GM19328 (cell line): ENCODE data around the gene ADORA2A.

Source experiments
- ATAC-seq: cut with Tn5 transposase; IDR thresholded peaks from one replicate; pipeline ENCODE4 v1.9.1; 2021; ENCODE audit warnings: mild to moderate bottlenecking, moderate library complexity; ENCODE audit not compliant: unreplicated experiment

ADORA2A gene

DNA sequence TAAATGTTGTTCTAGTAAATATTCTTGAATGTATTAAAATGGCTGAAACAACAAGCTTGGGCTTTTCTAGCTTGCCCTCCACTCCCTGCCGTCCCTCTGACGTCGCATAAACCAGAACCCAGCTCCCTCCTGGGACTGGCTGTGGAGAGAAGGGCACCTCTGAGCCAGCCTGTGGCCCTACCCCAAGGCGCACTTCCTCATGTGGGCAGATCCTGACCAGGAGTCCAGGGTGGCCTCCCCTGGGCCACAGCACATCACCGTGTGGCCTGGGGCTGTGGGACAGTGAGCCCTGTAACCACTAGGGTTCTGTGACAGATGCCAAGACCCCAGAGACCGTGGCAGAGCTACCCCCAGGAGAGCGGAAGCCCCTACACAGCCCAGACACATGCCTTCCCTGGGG lies 10.2 kb upstream of the ADORA2A start:
- ATAC-seq: no peak

DNA sequence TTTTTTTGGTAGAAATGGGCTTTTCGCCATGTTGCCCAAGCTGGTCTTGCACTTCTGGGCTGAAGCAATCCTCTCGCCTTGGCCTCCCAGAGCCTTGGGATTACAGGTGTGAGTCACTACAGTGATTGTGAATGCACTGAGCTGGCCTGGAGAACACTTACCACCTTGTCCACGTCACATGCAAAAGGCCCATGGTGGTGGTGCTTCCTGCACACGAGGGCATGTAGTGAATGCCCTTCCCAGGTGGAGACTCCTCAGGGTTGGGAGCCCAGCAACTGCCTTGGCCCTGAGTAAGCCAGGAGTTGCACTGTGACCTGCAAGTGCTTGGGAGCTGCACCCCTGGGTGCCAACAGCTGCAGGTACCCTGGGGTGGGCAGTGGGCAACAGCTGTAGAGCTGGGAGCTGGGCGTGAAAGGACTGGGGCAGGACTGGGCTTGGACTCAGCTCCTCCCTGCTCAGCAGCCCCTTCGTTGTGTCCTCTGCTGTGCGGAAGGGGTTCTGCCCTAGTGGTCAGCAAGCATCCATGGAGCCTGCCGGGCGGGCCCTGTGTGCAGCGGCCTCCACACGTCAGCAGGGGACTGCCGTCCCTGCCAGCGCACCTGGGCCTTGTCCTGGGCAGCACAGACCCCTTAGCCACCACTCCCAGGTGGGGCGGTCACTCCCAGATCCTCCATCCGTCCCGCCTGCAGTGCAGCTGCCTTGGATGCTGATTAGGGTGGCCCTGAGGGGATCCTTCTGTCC lies 9.3 kb upstream of the ADORA2A start:
- no peak for ATAC-seq

DNA sequence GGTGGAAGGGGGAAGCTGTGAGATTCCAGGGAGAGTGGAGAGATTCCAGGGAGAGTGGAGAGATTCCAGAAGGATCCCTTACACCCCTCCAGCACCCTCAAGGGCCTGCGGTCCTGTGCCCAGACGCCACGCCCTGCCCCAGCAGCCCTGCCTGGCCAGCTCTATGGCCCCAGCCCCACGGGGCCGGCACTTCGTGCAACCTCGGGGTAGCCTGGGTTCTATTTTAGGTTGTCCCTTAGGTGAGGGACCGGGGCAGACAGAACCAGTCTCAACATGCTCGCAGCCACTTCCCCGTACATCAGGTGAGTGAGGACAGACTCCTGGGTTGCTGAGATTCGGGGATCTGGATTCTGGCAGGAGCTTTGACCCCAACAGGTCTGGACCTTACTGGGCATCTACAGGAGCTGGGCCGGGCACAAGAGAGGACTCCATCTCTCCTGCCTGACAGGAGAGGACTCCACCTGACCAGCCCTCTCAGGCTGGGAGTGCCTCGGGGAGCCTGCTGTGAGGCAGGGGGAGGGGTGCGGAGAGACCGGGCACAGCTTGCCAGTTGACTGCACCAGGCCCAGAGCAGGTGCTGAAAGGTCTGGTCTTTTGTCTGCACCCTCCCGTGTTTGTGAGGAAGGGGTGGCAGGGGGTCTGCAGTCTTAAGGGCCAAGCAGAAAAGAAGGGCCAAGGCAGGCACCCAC lies 8.5 kb upstream of the ADORA2A start:
- no peak for ATAC-seq

DNA sequence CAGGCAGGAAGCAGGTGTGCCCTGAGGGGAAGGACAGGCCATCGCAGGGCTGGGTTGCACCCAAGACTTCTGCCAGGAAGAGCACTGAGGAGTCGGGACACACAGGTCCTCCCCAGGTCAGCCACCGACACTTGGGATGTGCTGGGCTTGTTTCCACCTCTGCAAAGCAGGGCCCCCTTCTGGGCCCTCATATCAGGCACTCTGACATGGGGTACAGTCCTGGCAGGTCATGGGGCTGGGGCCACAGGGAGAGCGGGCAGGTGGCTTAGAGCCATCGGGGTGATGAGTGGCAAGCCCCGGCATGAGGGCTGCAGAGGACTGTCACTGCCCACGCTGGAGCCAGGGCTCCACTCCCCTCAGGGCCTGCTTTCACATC lies 7.9 kb upstream of the ADORA2A start:
- no peak for ATAC-seq

DNA sequence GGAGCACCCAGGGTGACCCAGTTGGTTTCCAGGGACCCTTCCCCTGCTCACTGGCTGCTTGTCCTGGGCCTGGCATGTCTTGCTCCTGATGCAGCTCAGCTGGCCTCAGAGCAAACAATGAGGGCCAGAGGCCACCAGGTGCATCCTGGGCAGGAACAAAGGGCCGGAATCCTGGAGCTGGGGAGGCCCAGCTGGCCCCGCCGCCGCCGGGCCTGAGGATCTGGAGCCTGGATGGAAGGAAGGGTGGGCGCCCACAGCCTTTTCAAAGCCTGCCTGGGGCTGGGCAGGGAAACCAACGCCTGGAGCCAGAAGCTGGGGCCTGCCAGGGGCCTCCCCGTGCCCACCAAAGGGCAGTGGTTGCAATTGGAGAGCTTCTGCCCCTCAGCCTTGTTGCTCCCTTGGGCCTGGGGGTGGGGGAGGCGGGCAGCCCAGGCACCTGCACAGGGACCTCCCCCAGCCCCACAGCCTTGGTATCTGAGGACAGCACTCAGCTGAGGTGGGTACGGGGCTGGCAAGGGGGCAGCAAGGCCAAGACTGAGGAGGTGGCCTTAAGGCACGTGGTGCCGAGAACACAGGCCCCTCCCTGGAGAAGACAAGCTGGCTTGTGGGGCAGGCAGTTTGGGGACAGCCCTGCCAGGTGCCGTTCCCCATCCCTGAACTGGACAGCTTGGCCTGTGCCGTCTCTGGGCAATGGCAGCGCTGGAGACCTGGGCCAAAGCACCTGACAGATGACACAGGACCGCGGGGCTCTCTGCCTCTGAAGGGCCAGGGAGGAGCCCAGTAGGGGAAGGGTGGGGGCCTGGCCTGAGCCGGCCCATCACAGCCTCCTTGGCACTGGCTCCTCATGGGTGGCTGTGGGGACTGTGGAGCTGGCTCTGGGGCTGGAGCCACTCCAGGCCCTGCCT lies 7.1 kb upstream of the ADORA2A start:
- ATAC-seq: no peak

DNA sequence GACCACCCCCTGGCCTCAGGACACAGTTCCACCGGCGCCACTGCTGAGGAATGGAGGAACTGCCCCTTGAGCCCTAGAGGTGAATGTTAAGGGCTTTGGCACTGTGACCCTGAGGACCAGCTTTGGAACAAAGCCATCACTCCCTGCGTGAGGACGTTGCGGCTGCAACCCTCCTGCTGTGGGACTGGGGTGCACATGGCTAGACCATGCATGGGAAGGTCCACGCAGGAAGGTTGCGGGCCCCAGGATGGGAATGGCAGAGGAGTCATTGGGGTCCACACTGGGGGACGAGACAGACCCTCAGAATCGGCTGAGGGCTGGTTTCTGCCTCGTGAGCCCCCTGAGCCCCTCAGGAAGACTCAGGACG lies 6.4 kb upstream of the ADORA2A start:
- ATAC-seq: no peak

DNA sequence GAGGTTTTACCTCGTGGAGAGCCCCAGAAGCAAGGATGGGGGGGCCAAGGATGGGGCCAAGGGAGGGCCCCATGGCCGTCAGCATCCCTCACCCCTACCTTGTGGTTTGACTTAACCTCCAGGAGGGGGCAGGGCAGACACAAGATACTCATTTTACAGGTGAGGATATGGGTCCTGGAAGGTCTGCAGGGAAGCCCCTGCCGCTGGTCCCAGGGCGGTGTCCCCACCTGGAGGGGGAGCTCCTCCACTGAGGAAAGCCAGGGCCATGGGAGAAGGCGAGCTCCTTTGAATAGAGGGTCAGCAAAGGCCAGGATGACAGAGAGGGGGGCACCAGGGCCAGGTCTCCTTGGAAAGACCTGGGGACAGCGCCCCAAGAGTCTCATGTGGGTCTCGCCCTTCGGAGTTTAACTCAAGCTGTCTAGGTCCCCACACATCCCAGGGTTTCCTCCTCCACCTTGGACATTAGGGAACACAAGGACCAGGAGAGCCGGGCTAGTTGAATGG lies 5.9 kb upstream of the ADORA2A start:
- ATAC-seq: no peak

DNA sequence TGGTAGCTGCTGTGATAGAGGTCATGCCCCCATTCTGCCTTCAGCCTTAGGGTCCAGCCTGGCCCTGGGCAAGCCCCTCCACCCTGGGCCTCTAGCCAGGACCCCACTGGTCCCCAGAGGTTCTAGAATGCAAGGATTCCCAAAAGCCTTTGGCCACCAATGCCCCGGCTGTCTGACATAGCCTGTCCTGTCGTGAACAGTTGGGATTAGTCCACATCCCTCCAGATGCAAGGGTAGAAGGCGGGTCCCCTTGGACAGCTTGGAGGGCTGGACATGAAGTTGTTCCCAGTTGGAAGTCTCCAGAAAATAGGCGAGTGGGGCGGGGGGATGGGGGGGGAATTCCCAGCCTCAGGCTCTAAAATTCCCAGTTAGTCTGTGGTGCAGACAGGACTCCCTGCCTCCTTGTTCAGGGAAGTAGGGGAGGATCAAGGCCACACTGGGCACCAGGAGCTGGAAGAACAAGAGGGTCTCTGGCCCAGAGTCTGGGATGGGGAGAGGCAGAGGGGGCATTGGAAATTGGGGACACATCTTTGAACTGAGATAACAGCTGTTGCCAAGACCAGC lies 5.2 kb upstream of the ADORA2A start:
- no peak for ATAC-seq

DNA sequence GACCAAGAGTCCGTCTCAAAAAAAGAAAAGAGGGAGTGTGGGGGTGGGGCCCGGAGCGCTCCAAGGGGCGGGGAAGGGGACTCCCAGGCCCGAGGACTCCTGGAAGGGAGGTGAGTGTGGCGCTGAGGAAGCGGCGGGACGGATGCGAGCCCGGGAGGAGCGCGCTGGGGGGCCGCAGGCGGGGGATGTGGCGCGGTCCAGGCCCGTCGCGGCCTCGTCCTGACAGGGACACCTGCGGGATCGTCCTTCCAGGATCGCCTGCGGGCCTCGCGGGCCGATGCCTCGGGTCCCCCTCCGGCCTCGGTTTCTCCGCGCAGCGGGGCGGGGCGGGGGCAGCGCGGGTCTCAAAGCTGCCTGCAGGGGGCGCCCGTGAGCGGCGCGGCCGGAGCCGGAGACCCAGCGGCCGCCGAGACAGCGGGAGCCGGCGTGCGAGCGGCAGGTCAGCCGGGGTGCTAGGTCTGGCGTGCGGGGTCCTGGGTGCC lies 3.8 kb upstream of the ADORA2A start:
- no peak for ATAC-seq

DNA sequence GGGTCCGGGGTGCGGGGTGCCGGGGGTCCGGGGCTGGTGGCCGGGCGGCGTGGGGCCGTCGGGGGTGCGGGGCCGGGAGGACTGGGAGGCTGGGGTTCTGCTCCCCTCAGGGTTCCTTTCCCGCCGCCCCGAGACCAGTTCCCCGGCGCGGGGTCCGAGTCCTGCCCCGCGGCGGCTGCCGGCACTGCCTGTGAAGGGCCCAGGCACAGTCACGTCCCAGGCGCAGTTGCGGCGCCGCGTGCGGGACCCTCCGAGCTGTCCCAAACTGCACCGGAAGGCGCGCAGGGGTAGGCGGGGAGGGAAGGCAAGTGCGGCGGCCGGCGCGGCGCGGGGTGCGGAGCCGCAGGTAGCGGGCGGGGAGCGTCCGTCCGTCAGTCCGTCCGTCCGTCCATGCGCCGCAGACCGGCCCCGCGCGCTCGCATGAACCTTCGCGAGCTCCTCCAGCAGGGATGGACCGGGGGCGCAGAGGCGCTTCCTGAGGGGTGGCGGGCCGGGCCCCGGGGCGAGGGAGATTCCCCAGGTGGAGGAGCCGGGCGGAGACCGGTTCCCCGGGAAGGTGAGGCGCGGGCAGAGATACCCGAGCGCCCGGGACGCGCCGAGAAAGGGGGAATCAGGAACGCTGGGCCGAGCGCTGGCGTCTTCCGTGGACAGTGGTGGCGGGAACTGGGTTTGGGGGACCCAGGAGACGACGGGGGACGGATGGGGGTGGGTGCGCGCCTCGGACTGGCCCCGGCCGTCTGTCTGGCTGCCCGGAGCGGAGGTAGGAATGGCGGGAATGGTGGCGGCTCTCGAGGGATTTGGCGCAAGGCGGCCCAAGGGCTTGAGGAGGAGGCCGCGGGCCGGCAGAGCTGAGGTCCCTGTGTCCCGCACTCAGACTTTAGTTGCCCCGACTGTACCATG lies 3.1 kb upstream of the ADORA2A start:
- ATAC-seq: no peak

DNA sequence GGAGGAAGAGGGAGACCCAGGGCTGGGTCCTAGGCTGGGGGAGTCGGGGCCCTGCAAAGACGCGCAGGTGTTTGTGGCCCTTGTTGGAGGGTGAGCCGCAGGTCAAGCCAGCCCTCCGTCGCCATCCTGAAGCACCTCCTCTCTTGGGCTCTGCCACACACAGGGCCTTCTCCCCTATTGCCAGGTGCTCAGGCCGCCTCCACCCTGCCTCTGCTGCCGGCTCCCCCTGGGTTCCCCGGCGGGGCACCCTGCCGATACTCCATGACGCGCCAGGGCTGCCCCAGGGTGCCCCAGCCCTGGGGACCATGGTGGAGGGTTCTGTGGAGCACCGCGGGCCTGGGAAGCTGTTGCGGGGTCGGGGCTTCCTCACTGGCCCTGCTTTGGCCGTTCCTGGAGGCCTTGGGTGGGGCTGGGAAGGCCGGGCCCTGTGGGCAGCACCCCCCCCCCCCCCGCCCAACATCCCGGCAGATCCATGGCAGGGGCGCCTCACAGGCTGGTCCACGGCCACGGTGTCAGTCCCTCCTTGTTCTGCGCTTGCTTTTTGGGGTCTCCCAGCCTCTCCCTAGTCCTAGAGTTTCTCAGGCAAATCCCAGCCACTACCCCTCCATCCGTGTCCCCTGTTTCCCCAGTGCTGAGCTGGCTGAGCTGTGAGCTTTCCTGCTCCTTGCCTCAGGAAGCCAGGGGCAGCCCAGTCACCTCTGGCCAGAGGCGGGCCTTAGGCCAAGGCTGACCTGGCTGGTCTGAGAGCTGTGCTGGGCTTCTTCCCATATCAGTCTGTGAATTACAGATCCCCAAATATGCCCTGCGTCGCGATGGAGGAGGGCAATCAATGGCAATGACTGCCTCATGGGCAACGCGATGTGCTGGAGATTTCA lies 2.3 kb upstream of the ADORA2A start:
- no peak for ATAC-seq

DNA sequence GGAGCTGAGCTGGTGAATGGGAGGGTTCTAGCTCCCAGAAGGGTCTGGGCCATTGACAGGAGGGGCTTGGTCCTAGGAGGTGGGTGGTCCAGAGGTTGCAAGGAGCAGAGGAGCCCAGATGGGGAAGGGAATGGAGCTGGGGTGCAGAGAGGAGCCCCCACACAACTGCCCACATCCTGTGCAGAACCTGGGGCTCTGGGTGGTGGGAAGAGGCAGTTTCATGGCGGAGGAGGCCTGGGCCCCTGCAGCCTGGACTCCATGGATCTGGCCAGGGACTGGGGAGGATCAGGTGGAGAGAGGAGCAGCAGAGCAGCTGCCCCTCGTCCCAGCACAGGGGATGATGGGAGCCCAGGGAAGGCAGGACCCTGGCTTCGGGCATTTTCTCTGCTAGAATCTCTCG lies 963 bp upstream of the ADORA2A start:
- ATAC-seq: no peak

DNA sequence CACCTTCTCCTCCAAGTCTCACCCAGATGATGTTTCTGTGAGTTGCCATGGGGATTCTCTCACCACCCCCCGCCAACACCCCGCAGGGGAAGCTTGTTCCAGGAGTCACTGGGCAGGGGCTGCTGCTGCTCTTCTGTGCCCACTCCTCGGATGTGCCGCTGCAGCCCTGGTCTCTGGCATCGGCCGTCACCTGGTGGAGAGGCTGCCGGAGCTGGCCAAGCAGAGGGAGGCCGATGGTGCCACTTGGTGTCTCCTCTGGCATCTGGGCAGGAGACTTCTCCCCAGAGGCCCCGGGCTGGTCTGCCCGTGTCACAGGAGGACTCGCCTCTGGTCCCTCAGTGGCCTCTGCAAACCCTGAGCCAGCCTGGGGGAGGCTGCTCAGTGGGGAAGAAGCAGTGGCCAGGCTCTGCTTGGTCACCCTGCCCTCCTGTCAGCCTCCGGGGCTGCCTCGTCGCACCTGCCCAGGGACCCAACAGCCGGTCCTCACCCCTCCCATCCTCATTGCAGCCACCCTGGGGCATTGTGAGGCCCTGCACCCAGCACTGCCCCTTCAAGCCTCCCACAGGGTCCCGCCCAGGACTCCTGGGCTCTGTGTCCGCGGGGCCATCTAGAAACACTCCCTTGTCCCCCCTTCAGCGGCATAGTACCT lies 424 bp upstream of the ADORA2A start:
- no peak for ATAC-seq

DNA sequence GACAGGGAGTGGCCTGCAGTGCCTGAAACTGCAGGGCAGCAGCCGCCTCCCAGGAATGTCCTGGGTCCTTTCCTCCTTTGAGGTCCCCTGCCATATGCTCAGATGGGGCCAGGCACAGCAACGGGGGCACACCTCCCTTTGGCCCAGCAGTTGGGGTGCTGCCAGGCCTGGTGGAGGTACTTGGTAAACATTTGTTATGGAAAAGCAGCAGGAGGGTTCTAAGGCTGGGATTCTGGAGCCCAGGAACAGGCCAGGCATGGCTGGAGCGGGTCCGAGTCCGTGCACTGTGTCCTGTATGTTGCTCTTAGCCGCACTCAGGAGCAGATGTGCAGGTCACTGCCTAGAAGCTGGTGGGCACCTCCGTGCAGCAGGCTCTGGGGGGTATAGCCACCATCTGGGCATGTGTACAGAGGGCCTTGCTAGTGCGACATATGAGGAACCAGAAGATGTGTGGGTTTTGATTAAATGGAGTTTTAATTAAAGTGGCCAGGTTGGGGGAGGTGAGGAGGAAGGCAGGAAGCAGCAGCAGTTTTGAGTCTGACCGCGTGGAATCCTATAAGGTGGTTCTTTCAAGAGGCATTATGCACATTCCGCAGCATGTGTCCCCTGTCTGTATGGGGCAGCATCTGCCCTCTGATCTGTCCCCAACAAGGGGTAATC lies 1.5 kb downstream of the ADORA2A start:
- no peak for ATAC-seq

DNA sequence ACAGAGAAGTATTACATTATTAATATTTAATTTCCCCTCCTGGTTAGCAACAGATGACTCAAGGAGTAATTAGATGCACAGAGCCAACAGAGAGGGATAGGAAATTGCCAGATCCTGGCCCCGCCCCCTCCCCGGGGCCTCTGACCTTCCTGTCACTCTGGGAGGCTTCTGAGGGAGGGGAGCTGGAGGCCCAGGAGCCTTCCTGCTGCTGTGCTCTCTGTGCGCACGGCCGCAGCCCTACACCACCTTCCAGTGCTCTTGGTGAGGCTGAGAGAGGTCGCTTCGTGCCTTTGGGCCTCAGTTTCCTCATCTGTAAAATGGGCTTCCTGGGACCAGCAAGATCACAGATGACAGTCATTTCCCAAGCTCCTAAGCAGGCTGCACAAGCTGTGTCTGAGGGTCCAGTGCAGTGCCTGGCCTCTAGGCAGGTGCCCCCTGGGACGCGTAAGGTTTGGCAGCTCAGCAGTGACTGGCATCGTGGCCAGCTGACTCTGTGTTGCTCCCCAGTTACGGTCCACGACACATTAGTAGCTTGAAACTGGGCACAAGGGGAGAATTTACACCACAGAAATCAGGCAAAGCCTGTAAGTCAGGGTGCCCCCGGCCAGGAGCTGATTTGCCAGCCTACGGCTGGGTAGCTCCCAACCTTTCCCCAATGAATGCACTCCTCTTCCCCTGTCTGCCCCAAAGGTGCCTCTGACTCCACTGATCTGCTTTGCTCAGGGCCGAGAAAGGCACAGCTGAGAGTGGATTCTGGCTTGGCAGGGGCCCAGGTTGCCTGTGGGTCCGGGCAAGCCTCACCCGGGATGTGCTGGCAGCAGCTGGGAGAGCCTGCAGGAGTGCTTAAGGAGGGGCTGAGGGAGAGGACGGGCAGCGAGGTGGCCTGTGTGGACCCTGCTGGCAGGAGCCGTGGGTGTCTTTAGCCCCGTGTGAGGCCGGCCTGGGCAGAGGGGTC lies 2.3 kb downstream of the ADORA2A start:
- ATAC-seq: no peak

DNA sequence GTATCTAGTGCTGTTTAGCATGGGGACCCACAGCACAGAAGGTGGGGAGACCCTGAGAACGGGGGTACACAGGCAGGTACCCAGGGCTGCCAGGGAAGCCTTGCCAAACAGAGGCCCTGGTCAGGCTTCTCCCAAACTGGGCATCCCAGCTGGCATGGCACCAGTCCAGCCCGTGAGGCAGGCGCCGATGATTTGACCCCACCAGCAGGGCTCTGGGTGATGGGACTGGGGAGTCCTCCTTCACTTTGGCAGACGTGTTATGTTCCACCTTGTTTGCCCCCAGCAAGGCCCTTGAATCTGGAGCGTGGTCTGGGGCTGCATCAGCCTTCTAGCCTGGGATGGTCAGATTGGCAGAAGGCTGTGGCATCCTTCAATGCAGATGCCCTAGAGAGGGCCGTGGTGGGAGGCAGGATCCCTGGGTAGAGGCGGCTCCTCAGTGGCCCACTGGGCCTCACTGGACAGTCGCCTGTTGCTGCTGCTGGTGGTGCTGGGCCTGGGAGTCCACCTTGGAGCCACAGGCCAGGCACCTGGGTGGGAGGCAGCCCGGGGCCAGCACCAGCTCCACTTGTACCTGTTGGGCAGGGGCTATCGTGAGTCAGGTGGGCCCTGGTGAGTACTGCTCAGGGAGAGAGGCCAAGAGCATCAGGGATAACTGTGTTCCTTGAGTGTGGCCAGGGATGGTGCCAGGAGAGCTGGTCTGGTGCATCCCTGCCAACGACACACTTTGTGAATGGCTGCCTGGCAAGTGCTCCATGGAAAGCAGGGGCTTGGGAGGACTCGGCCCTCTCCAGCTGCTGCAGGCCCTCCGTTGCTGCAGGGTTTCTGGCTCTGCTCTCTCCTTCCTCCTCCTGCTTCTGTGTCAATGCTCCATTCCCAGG lies 3.3 kb downstream of the ADORA2A start:
- ATAC-seq: no peak
